Measurements from ENCODE around the gene IQCE.

The IQCE gene

GRCh38 chr7:2662273-2663120, 103.7 kb downstream of the IQCE start:
- DNase-seq (ENCODE audit: low read depth in 2 of 2): no peak

DNA sequence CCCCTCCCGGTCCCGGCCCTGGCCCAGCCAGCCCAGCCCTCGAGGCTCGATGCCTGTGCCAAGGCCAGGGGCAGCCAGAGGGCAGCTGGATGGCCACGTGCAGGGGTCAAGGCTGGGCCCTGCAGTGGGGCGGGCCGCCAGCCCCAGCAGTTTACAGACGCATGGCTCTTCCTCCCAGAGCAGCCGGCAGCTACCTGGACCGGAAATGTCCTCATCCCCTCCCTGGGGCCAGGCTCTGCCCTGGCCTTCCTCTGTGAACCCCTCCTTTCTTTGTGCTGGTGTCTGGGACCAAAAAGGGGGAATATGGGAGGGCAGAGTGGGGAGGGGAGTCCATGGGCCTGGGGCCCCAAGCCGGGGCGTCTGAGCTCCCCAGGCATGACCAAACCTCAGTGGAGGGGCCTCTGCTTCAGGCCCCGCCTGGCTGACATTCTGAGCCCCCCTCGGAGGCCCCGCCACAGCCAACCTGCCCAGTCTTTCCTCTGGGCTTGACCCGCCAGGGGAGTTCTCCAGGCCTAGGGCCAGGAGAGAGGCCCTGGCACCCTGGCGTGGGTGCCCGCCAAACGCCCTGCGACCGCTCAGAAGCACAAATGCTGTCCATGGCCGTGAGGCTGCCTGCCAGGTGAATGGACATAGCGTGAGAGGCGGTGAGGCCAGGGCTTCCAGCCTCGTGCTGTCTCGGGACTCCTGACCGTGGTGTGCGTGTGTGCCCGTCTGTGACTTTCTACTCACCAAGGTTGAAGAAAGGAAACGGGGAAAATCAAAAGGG, 104.5 kb downstream of the IQCE start:
- no peak for DNase-seq (ENCODE audit: low read depth in 2 of 2)

GRCh38 chr7:2663960-2664359, 105.2 kb downstream of the IQCE start:
- DNase-seq (ENCODE audit: low read depth in 2 of 2): no peak

All from stimulated activated CD4-positive, alpha-beta T cell treated with anti-CD3 and anti-CD28 coated beads, Interleukin-4, amount 100 ng/mL, for 48 hours (primary cell).